ENCODE measurements around the gene ACSL6.

- TF ChIP-seq CTCF (IDR thresholded peaks at IDR 0.05) = no peak
- no peak for TF ChIP-seq POLR2A (IDR thresholded peaks at IDR 0.05)
Measured at GRCh38 chr5:132046880-132047299, 35.4 kb upstream of the ACSL6 start.

Data from uterus (tissue), 2 donors.